ENCODE measurements around the gene CCDC18. TPM values are rescaled to one million over a fixed set of nuclear protein-coding genes. Genes with fewer than 3 reads are reported as not detected.
"Not testable (repeated sequence)": the region's sequence is repeated elsewhere in the genome, so short reads cannot be mapped to it uniquely, and the experiment has no call there.

Gene CCDC18
- total RNA-seq, 4 donors from 2014 or later, result under 0.01 to 16.3 (median 3.4) TPM

GRCh38 chr1:93219443-93219842 is 38.9 kb downstream of the CCDC18 start:
- intact Hi-C loops (cut with DNase I; ENCODE audit: low total_unique reads), result no loop called here
- Histone ChIP-seq H3K27me3 (no peaks in the 10 kb centered on the region), H3K4me1 (no peaks in the 10 kb centered on the region), H3K27ac (no peak overlapping the region), H3K9me3 (no peaks in the 10 kb centered on the region), H3K36me3 (no peaks in the 10 kb centered on the region), H3K4me3 (no peak overlapping the region)
- TF ChIP-seq POLR2A (IDR thresholded peaks at IDR 0.05) (no peak), CTCF (IDR thresholded peaks at IDR 0.05) (no peak)
- DNase-seq, result no peak

DNA sequence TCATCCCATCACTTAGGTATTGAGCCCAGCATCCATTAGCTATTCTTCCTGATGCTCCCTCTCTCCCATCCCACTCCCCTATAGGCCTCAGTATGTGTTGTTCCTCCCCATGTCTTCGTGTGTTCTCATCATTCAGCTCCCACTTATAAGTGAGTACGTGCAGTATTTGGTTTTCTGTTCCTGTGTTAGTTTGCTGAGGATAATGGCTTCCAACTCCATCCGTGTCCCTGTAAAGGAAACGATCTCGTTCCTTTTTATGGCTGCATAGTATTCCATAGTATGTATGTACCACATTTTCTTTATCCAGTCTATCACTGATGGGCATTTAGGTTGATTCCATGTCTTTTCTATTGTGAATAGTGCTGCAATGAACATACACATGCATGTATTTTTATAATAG is 40.2 kb downstream of the CCDC18 start:
- H3K4me3 ChIP-seq; intact Hi-C loops (cut with DNase I; ENCODE audit: low total_unique reads); H3K4me1 ChIP-seq; DNase-seq; H3K27me3 ChIP-seq; H3K36me3 ChIP-seq; H3K27ac ChIP-seq; H3K9me3 ChIP-seq: not testable (repeated sequence)

- DNase-seq, result no peak
These were observed 41.4 kb downstream of the CCDC18 start for GRCh38 chr1:93221913-93222312.

DNA sequence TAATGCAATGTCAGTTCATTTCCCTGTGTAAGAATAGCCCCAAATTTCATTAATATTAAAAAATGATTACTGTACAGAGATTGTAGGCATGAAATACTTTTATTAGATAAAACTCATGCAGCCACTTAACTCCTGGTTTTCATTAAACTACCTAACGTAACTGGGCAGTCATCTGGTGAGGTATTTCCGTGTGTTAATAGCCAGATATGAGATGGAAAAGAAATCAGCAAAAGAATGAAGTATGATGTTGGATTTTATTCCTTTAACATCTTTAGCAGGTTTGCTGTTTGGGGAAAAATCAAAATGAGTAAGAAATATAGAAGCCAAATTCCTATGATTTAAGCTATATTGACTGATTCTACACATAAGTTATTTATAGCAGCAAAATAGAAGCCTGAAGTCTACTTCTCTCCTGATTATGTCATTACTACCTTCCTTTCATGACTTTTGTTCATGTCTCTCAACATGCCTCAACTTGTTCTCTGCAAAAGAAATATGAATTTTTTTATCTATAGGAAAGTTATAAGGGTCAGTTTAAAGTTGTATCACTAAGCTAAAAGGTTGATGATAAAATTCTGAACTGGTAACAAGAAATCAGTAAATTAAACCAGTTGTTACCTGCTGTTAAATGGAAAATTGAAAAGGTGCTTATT is 42.6 kb downstream of the CCDC18 start:
- intact Hi-C loops (cut with DNase I; ENCODE audit: low total_unique reads), result no loop called here
- Histone ChIP-seq H3K4me3 (no peak overlapping the region), H3K27ac (no peak overlapping the region), H3K27me3 (no peaks in the 10 kb centered on the region), H3K4me1 (no peaks in the 10 kb centered on the region), H3K36me3 (no peaks in the 10 kb centered on the region), H3K9me3 (no peaks in the 10 kb centered on the region)
- TF ChIP-seq POLR2A (IDR thresholded peaks at IDR 0.05) (no peak), CTCF (IDR thresholded peaks at IDR 0.05) (no peak)
- no peak for DNase-seq

More at GRCh38 chr1:93221913-93222312, 41.4 kb downstream of the CCDC18 start:
- Histone ChIP-seq H3K27ac (no peak overlapping the region), H3K9me3 (no peaks in the 10 kb centered on the region), H3K36me3 (no peaks in the 10 kb centered on the region), H3K27me3 (no peaks in the 10 kb centered on the region), H3K4me1 (no peaks in the 10 kb centered on the region), H3K4me3 (no peak overlapping the region)
- intact Hi-C loops (cut with DNase I; ENCODE audit: low total_unique reads), result no loop called here
- TF ChIP-seq POLR2A (IDR thresholded peaks at IDR 0.05) (no peak), CTCF (IDR thresholded peaks at IDR 0.05) (no peak)

GRCh38 chr1:93235261-93235660 is 54.7 kb downstream of the CCDC18 start:
- intact Hi-C loops (cut with DNase I; ENCODE audit: low total_unique reads), result no loop called here
- TF ChIP-seq CTCF (IDR thresholded peaks at IDR 0.05), result no peak
- TF ChIP-seq POLR2A (IDR thresholded peaks at IDR 0.05), result no peak
- no peak for DNase-seq
- H3K27me3 ChIP-seq, result no peaks in the 10 kb centered on the region
- H3K4me3 ChIP-seq, result no peak overlapping the region
- H3K4me1 ChIP-seq, result no peaks in the 10 kb centered on the region
- H3K9me3 ChIP-seq, result no peaks in the 10 kb centered on the region
- H3K27ac ChIP-seq, result no peak overlapping the region
- no peaks in the 10 kb centered on the region for H3K36me3 ChIP-seq

DNA sequence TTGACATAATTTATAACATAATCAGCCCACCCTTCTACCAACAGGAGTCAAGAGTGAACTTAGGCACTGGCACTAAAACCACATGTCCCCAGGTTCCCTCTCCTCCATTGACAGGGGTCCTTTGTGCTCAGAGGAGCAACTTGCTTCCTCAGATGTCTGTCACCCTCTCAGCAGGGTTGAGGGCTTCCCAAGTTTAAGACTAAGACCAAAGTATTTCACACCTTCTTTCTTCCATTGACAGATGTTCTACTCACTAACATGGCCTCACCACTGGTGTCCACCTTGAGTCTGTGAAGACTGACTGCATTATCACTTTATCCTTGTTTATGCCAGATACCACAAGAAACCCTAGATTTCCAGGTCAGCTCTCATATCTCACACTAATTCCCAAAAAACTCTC is 56.5 kb downstream of the CCDC18 start:
- DNase-seq, result no peak
- Histone ChIP-seq H3K27ac (no peak overlapping the region), H3K36me3 (no peaks in the 10 kb centered on the region), H3K4me1 (no peaks in the 10 kb centered on the region), H3K9me3 (no peaks in the 10 kb centered on the region), H3K27me3 (no peaks in the 10 kb centered on the region), H3K4me3 (no peak overlapping the region)
- intact Hi-C loops (cut with DNase I; ENCODE audit: low total_unique reads), result no loop called here
- TF ChIP-seq POLR2A (IDR thresholded peaks at IDR 0.05) (no peak), CTCF (IDR thresholded peaks at IDR 0.05) (no peak)

Data from uterus (tissue), 4 donors.